ENCODE data around the gene MED29. TPM values are rescaled to one million over a fixed set of nuclear protein-coding genes. Genes with fewer than 3 reads are reported as not detected.
A peak's percentile ranks its signal among the peaks of the same experiment; 100 is the strongest.

MED29 gene
- total RNA-seq, 2 experiments from 2014 or later, result 45.0 to 46.1 TPM

DNA sequence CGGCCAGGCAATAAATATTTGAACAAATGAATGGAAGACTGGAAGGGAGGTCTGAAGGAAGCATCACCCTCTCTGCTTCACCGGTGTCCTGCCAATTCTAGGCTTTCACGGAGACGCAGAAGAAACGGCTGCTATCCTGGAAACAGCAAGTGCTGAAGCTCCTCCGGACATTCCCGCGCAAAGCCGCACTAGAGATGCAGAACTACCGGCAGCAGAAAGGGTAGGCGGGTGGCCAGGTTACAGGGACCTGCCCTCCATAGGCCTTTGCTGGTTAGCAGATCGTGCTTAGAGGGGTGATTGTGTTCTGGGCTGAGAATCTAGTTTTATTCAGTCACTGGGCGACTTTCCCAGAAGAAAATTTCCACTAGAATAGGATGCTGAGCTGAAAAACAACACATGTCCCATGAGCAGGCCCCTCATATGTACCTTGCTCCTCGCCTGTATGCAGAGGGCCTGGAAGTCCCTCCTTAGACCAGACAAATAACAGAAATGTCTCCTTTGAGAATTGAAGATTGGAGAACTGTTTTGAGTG, 11.2 kb upstream of the MED29 start:
- POLR2A ChIA-PET, result no interaction called here

GRCh38 chr19:39380521-39381502, 10.4 kb upstream of the MED29 start:
- no peak overlapping the region for H3K4me3 Mint-ChIP-seq
- CTCF ChIA-PET, result no interaction called here
- H3K27me3 Mint-ChIP-seq, result no peaks in the 10 kb centered on the region
- Histone ChIP-seq H3K27ac (ENCODE audit: low read depth in 1 of 2, low read length in 2 of 2) (no peak overlapping the region), H3K9me3 (ENCODE audit: control insufficient read depth in 1 of 2, insufficient read depth in 1 of 2, low read length in 2 of 2) (no peaks in the 10 kb centered on the region), H3K36me3 (ENCODE audit: insufficient read depth, low read length) (peaks cover 89% of the 10 kb centered on the region), H3K4me3 (ENCODE audit: low read length) (no peak overlapping the region), H3K27me3 (ENCODE audit: control insufficient read depth in 1 of 2, insufficient read depth in 2 of 2, low read length in 2 of 2) (no peaks in the 10 kb centered on the region), H3K4me1 (ENCODE audit: insufficient read depth, low read length) (no peaks in the 10 kb centered on the region)
- POLR2A ChIA-PET, result no interaction called here
- H3K36me3 Mint-ChIP-seq (ENCODE audit: low read depth), result peaks cover 97% of the 10 kb centered on the region
- intact Hi-C loops (cut with DNase I, micrococcal nuclease), result no loop called here
- TF ChIP-seq, protein P1, sequence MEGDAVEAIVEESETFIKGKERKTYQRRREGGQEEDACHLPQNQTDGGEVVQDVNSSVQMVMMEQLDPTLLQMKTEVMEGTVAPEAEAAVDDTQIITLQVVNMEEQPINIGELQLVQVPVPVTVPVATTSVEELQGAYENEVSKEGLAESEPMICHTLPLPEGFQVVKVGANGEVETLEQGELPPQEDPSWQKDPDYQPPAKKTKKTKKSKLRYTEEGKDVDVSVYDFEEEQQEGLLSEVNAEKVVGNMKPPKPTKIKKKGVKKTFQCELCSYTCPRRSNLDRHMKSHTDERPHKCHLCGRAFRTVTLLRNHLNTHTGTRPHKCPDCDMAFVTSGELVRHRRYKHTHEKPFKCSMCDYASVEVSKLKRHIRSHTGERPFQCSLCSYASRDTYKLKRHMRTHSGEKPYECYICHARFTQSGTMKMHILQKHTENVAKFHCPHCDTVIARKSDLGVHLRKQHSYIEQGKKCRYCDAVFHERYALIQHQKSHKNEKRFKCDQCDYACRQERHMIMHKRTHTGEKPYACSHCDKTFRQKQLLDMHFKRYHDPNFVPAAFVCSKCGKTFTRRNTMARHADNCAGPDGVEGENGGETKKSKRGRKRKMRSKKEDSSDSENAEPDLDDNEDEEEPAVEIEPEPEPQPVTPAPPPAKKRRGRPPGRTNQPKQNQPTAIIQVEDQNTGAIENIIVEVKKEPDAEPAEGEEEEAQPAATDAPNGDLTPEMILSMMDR (IDR thresholded peaks at IDR 0.05), result no peak
- no peak for ATAC-seq (ENCODE audit: poor library complexity)
- H3K27ac Mint-ChIP-seq, result no peak overlapping the region
- no peak for DNase-seq
- H3K4me1 Mint-ChIP-seq (ENCODE audit: low read depth), result no peaks in the 10 kb centered on the region
- H3K9me3 Mint-ChIP-seq, result no peaks in the 10 kb centered on the region

More for the DNA sequence above, 11.2 kb upstream of the MED29 start:
- Histone ChIP-seq H3K4me3 (ENCODE audit: low read length) (no peak overlapping the region), H3K27me3 (ENCODE audit: control insufficient read depth in 1 of 2, insufficient read depth in 2 of 2, low read length in 2 of 2) (no peaks in the 10 kb centered on the region), H3K9me3 (ENCODE audit: control insufficient read depth in 1 of 2, insufficient read depth in 1 of 2, low read length in 2 of 2) (no peaks in the 10 kb centered on the region), H3K36me3 (ENCODE audit: insufficient read depth, low read length) (peaks cover 89% of the 10 kb centered on the region), H3K27ac (ENCODE audit: low read depth in 1 of 2, low read length in 2 of 2) (no peak overlapping the region), H3K4me1 (ENCODE audit: insufficient read depth, low read length) (no peaks in the 10 kb centered on the region)
- Mint-ChIP-seq H3K4me3 (no peak overlapping the region), H3K36me3 (ENCODE audit: low read depth) (peaks cover 96% of the 10 kb centered on the region), H3K4me1 (ENCODE audit: low read depth) (no peaks in the 10 kb centered on the region), H3K9me3 (no peaks in the 10 kb centered on the region), H3K27ac (no peak overlapping the region), H3K27me3 (no peaks in the 10 kb centered on the region)
- no peak for DNase-seq
- intact Hi-C loops (cut with DNase I, micrococcal nuclease), result no loop called here
- TF ChIP-seq, protein P1 (IDR thresholded peaks at IDR 0.05), result no peak
- no peak for ATAC-seq (ENCODE audit: poor library complexity)
- CTCF ChIA-PET, result interaction anchor here (1.7 kb wide), 1 partner anchor 38 kb away, joined by 4 read pairs; the partner anchor contains the start of gene SAMD4B

GRCh38 chr19:39381910-39382611, 9.1 kb upstream of the MED29 start:
- TF ChIP-seq, protein P1 (IDR thresholded peaks at IDR 0.05), result no peak
- no peaks in the 10 kb centered on the region for H3K27me3 ChIP-seq (ENCODE audit: control insufficient read depth in 1 of 2, insufficient read depth in 2 of 2, low read length in 2 of 2)
- Mint-ChIP-seq H3K27ac (peak overlapping the region; percentile 39), H3K4me1 (ENCODE audit: low read depth) (no peaks in the 10 kb centered on the region), H3K4me3 (no peak overlapping the region), H3K36me3 (ENCODE audit: low read depth) (peaks cover 97% of the 10 kb centered on the region), H3K27me3 (no peaks in the 10 kb centered on the region), H3K9me3 (no peaks in the 10 kb centered on the region)
- H3K4me1 ChIP-seq (ENCODE audit: insufficient read depth, low read length), result no peaks in the 10 kb centered on the region
- POLR2A ChIA-PET, result interaction anchor here (0.9 to 1.2 kb wide), 2 partner anchors 10 to 30 kb away, joined by 3 to 4 read pairs; partner anchors contain the start of gene PLEKHG2
- no peak overlapping the region for H3K27ac ChIP-seq (ENCODE audit: low read depth in 1 of 2, low read length in 2 of 2)
- ATAC-seq (ENCODE audit: poor library complexity), result no peak
- peaks cover 89% of the 10 kb centered on the region for H3K36me3 ChIP-seq (ENCODE audit: insufficient read depth, low read length)
- CTCF ChIA-PET, result no interaction called here
- no peaks in the 10 kb centered on the region for H3K9me3 ChIP-seq (ENCODE audit: control insufficient read depth in 1 of 2, insufficient read depth in 1 of 2, low read length in 2 of 2)
- no peak for DNase-seq
- intact Hi-C loops (cut with DNase I, micrococcal nuclease), result no loop called here
- no peak overlapping the region for H3K4me3 ChIP-seq (ENCODE audit: low read length)

Measured in CD4-positive, alpha-beta T cell (primary cell).